Keratinocyte (primary cell): ENCODE results near the gene DST.

Experiments used
- EZH2 ChIP-seq: IDR thresholded peaks from one replicate; pipeline ENCODE4 v1.6.1; 2012; ENCODE audit warnings: inconsistent platforms, mild to moderate bottlenecking, low read length, moderate library complexity
- TF ChIP-seq, protein P1 (sequence below), 3 experiments: IDR thresholded peaks in 1 of 3; conservative IDR thresholded peaks in 1 of 3; optimal IDR thresholded peaks in 1 of 3; 2 replicates in 2 of 3; 3 replicates in 1 of 3; pipeline versions ENCODE3 to v1.5.1; 2011; ENCODE audit warnings: low read length in 3 of 3, mild to moderate bottlenecking in 3 of 3, moderate library complexity in 2 of 3, control low read depth in 1 of 3, inconsistent platforms in 1 of 3; ENCODE audit not compliant: insufficient read depth in 2 of 3; ENCODE audit errors: extremely low read depth in 1 of 3

DNA sequence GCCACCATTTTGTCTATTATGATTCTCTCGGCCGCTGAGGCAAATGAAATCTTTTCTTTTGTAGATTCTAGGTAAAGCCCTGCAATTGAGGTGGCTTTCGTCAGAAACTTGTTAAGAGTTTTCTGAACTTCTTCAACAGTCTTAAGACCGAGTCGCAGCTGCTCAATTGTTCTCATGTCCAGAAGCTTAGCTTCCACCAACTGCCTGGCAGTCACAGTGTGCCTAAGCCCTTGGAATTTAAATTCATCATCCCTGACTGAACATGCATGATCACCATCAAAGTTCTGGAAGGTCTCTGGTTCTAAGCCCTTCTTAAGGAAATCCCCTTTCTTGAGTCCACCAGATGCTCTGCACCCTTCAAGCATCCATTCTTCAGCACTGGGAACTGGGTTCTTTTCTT, 25.7 kb downstream of the DST start:
- TF ChIP-seq, protein P1, sequence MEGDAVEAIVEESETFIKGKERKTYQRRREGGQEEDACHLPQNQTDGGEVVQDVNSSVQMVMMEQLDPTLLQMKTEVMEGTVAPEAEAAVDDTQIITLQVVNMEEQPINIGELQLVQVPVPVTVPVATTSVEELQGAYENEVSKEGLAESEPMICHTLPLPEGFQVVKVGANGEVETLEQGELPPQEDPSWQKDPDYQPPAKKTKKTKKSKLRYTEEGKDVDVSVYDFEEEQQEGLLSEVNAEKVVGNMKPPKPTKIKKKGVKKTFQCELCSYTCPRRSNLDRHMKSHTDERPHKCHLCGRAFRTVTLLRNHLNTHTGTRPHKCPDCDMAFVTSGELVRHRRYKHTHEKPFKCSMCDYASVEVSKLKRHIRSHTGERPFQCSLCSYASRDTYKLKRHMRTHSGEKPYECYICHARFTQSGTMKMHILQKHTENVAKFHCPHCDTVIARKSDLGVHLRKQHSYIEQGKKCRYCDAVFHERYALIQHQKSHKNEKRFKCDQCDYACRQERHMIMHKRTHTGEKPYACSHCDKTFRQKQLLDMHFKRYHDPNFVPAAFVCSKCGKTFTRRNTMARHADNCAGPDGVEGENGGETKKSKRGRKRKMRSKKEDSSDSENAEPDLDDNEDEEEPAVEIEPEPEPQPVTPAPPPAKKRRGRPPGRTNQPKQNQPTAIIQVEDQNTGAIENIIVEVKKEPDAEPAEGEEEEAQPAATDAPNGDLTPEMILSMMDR (optimal IDR thresholded peaks at IDR 0.05 in 1 of 3, IDR thresholded peaks at IDR 0.05 in 1 of 3, conservative IDR thresholded peaks at IDR 0.05 in 1 of 3; ENCODE audit: extremely low read depth in 1 of 3, insufficient read depth in 2 of 3, low read length in 3 of 3): no peak
- no peak for TF ChIP-seq EZH2
